Effector CD4-positive, alpha-beta T cell (primary cell): ENCODE measurements around the gene ZNF106.

ENCODE experiments used
- DNase-seq: peaks from one replicate; pipeline ENCODE4 v3.0.0-alpha.2; 2020

ZNF106 gene

GRCh38 chr15:42474827-42475226, 16.1 kb downstream of the ZNF106 start:
- no peak for DNase-seq

- DNase-seq, result no peak
Observed at GRCh38 chr15:42471002-42471401, 19.9 kb downstream of the ZNF106 start.

- DNase-seq, result no peak
Observed at GRCh38 chr15:42465520-42466259, 25.3 kb downstream of the ZNF106 start.

DNA sequence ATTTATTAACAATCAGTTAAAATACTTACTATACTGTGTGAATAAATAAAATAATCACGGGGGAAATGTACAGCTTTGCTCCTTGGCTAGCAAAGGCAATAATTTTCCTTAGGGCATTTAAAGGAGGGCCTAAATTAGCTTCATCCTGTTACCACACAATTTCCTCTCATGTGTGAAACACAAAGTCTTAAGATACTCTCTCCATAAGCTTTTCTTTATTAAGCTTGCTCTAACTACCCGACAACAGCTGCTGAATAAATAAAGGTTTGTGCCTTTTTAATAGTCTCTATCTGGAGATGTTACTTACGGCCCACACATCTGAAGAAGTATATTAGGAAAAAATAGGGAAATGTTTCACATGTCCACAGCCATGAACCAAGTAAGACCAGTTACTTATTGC, 29.7 kb downstream of the ZNF106 start:
- DNase-seq, result no peak

DNA sequence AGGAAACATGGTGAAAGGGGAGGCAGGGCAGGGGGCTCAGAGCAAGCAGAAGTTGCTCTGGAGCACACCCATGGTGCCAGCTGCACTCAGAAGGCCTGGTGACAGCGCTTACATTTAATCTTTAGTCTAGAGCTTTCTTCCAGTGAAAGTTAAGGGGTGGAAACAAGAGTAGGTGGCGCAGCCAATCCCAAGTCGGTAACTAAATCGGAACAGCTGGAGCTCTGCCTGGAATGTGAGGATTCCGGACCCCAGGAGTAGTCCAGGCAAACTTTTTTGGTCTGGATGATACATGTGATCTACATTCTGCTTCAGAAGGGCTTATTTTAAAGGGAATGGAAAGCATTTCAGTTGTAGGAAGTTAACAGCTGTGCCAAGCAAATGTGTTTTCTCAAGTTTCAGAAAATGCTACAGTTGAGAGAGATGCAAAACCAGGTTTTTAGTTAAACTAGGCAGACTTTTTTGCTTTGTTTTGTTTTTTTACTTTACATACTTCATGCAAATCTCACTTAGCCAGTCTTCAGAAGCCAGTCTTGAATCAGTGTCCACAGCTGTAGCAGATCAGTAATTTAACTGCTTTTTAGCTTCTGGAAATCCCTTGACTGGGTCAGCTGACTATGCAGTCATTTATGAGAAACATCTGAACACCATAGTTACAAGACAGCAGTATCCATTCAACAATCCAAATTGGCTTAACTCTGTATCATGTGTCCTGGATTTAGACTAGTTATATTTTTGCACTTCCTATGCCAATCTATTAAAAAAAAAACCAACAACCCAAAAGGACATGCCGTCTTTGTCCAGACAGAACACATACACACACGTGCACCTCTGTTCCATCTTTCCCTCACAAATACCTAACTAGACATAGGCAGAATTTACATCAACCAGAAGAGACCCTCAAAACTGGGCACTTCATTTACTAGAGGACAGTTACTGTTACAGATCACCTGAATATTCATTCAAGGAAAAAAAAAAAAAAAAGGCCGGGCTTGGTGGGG, 33.2 kb downstream of the ZNF106 start:
- DNase-seq, result no peak

DNA sequence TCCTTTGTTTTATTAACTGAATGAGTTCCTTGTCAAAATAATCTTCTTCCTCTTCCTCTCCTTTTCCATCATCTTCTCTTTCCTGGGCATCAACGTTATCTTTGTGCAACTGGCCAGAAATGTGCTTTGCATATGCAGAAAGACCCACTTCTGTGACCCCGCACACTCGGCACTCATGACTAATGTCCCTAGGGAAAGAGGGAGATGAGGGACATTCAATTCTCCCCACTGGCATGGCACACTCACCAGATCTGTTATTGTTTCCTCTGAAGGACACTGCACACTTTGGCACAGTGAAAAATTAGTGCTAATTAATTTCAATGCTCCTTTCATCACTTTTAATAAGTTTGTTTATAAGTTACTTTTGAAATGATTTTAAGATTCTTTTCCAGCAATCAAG, 34.0 kb downstream of the ZNF106 start:
- no peak for DNase-seq

- DNase-seq, result no peak
Observed at GRCh38 chr15:42456531-42456930, 34.4 kb downstream of the ZNF106 start.

DNA sequence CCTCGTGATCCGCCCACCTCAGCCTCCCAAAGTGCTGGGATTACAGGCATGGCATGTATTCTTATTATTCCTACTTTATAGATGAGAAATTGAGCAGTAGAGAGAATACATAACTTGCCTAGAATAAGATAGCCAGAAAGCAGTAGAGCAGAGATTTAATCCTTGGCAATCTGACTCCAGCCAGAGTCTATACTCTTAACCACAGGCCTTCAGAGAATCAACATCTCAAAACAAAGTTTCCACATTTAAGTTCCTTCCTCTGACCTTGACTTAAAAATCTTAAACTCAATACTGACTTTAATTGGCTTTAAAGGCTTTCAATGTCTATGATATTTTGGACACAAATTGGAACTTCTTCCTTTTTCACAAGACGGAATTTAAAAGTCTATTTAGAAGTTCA, 37.1 kb downstream of the ZNF106 start:
- DNase-seq, result no peak

DNA sequence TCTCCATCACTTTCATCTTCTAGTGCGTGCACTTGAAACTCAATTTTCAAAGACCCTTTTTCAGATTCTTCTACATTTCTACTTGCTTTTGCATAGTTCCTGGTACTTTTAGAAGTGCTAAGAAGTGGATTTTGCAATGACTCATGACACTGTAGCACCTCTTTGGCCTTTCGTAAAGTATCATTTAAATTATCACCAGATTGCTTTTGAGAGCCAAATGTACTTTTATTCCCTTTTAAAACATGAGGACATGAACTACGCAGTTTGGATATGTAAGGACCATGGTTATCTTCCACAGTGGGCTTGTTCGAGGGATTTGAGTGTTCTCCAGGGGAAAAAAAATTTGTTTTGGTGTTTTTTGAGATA, 40.5 kb downstream of the ZNF106 start:
- no peak for DNase-seq

DNA sequence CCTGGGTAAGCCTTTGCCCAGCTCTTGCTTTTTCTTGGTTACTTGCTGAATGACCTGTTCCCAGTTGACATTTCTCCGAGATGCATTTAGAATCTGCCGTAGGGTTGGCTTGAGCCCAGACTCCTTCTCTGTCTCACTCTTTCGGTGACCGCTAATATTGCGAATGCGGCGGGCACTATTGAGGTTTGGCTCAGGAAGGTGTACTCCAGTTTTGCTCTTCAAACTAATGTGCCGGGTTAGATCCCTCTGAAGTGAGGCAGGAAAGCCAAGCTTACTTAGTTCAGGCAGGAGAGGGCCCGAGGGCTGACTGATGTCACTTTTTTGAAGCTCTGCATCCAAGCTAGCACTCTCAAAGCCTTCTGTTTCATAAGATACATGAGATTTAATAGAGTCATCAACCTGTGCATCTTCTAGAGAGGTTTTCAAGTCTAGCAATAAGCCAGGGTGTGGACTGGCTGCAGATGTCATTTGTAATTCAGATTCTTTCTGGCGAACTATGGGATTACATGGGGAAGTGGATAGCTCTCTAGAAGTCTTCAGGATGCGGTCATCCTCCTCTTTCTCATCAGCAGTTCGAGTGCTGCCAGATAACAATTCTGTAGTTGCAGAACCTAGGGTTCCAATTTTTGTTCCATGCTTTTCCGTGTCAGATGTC, 41.0 kb downstream of the ZNF106 start:
- no peak for DNase-seq

- DNase-seq, result no peak
Observed at GRCh38 chr15:42448281-42448680, 42.7 kb downstream of the ZNF106 start.

DNA sequence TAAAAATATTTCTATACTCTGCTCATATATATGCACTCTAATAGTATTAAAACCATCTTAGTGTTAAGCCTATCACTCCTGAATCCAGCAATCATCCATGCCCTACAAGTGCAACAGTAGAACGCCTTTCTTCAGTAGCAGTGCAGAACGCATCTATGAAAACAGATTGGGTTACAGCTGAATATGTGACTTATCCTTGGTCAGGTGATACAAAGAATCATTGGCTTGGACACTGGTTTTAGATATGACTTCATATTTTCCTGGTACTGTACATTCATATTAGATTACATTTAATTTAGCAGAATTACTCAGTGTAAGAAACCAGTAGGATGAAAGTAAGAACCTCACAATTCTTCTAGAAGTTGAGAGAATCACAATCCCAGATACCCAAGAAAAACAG, 43.3 kb downstream of the ZNF106 start:
- DNase-seq, result no peak

- DNase-seq, result no peak
Observed at GRCh38 chr15:42445551-42445950, 45.4 kb downstream of the ZNF106 start.

DNA sequence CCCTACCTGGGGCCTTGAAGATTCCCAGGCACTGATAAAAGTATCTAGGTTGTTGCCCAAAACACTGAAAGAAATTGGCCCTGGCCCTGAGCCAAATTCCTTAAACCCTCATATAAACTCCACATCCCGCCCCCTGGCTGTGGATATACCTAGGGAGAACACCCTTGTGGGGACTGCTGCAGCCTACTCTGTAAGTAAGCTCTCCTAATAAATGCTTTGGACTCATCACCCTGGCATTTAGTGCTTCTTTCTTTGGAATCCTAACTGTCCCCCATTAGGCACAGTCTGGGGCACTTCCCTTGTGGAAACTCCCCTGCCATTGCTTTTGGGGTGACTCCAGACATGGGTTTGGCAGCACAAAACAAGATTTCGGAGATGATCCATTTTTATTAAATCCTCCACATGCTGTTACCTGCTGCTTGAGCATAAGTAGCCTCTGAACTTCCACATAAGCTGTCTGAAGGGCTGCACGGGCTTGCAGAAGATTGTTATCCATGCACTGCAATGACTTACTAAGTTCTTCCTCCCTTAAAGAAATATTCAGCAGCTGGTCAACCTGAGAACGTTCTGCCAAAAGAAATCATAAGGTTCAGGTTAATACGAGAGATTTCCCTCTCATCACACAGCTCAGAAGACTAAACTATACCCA, 46.4 kb downstream of the ZNF106 start:
- DNase-seq, result no peak

DNA sequence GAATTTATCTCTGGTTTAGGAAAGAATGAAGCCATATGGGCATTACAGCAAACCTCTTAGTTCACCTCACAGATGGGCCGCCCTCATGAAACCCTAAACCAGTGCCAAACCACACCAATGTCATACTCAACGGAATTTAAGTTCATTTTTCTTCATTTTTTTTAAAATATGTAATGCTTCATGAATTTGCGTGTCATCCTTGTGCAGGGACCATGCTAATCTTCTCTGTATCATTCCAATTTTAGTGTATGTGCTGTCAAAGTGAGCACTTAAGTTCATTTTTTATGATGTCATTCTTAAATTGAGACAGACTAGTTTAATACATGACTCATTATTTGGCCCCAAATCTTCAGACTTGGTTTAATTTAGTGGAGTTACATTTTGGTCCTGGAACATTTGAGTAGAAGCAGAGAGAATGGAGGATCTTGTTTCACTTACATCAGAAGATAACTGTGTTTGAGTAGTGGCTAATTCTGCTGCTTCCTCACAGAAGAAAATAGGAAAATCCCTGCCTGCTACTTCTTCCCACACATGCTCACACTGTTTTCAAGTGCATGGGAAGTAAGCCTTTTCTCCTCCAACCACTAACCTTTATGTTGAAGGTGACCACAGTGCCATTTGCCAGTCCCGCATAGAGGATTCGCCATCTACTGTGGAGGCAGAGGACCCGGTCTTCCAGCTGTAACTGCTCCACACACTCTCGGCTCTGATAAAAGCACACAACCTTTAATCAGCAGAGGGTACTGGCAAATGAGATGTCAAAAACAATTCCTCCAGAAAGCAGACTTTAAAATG, 63.3 kb downstream of the ZNF106 start:
- no peak for DNase-seq

DNA sequence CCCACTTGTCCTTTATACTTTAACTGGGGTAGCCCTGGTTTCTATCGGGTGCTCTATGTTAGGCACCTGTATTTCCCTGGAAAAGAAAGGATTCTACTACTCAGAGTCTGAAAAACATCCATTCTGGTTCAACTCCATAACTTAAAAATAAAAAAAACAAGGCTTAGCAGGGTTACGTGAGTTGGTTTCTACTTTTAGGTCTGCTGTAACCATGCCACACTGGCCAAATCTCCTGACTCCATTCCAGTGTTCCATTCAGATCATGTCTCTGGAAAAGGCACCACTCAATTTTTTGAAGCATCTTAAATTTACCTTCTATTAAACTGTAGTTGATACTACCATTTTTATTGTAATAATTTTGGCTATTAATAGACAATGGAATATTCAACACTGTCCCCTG, 69.6 kb downstream of the ZNF106 start:
- DNase-seq, result no peak

GRCh38 chr15:42419369-42419768, 71.6 kb downstream of the ZNF106 start:
- DNase-seq, result no peak

GRCh38 chr15:42413920-42414319, 77.0 kb downstream of the ZNF106 start:
- DNase-seq, result no peak

DNA sequence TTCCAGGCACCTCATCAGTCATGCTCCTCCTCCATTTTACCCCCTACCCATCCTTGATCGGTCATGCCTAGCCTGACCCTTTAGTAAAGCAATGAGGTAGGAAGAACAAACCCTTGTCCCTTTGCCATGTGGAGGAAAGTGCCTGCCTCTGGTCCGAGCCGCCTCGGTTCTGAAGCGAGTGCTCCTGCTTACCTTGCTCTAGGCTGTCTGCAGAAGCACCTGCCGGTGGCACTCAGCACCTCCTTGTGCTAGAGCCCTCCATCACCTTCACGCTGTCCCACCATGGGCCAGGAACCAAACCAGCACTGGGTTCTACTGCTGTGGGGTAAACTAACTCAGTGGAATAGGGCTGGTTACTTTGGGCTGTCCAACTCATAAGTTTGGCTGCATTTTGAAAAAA, 79.1 kb downstream of the ZNF106 start:
- DNase-seq, result no peak

DNA sequence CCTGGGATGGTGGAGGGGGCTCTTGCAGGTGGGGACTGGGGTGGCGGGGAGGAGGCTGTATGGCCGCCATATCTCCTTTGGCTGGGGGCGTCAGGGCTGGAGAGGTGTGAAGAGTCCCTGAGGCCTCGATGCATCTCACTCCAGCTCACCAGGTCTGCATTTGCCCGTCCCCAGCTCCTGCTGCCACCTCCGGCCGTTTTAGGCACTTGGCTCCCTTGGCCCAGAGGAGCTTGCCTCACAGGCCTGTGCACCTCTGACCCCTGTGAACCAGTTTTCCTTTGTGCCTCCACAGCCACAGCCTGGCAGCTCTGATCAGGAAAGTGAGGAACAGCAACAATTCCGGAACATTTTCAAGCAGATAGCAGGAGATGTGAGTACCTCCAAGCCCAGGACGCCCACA, 81.9 kb downstream of the ZNF106 start:
- no peak for DNase-seq

GRCh38 chr15:42408178-42408577, 82.8 kb downstream of the ZNF106 start:
- DNase-seq, result no peak

DNA sequence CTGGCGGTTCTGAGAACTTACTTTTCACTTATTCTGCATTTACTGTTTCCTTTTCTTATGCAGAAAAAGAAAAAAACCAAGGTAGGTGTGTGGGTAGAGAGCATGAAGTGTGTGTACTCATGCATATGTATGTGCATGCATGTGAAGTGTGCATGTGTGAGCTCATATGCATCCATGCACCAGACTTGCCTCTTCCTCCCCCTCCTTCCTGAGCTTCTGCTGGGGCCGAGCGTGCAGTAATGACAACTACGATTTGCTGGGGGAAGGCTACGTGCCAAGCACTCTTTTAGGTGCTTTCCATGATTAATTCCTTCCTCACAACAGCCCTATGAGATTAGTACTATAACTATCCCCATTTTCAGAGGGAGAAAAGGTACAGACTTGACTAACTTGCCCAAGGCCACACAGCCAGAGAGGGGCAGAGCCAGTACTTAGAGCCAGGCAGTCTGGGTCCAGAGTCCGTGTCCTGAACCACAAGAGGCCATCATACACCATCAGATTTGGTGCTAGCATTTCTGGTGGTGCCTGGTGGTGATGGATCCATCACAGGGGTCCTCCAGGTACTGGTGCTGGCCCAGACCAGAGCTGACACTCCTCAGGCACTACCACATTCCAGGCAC, 85.0 kb downstream of the ZNF106 start:
- DNase-seq, result no peak
